Measurements from ENCODE around the gene UGT3A2.

UGT3A2 gene, protein sequence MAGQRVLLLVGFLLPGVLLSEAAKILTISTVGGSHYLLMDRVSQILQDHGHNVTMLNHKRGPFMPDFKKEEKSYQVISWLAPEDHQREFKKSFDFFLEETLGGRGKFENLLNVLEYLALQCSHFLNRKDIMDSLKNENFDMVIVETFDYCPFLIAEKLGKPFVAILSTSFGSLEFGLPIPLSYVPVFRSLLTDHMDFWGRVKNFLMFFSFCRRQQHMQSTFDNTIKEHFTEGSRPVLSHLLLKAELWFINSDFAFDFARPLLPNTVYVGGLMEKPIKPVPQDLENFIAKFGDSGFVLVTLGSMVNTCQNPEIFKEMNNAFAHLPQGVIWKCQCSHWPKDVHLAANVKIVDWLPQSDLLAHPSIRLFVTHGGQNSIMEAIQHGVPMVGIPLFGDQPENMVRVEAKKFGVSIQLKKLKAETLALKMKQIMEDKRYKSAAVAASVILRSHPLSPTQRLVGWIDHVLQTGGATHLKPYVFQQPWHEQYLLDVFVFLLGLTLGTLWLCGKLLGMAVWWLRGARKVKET
- total RNA-seq = 0 to 0.72 (median 0) reads per million in 4 experiments

DNA sequence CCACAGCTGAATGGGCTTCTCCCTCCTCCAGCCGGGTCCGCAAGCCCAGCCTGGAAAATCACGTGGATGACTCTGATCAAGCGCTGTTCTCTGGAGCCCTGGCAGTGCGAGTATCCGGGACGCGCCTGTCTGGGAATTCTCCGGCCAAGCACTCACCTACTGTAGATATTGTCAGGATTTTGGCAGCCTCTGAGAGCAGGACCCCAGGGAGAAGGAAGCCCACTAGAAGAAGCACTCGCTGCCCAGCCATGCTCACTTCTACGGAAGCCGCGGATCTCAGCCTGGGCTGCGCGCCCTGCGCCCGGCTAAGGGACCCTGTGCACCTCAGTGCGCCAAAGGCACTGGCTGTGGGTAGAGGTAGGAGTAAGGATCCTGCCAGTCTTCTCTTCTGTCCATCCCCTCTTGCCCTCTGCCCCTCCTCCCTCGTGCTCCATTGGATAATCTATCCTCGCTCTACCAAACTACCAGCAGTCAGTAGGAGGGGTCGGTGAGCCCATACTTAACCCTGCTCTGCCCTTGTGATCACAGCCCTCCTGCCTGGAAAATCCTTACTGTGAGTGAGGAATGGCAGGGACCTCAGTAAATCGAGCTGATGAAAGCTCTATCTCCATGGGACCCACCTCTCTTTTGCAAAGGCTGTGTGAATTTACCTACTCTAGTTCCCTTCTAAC is at the start of gene UGT3A2:
UGT3A2 (minus strand) TSS at position 343 of the 671 bp plus-strand sequence; CDS start at position 250, 93 bp downstream.
- no peak for DNase-seq

GRCh38 chr5:36111238-36111637 is 44.6 kb upstream of the UGT3A2 start:
- no peak for DNase-seq

- no peak for DNase-seq
Measured at GRCh38 chr5:36108758-36109460, 42.2 kb upstream of the UGT3A2 start.

- no peak for DNase-seq
Measured at GRCh38 chr5:36105819-36106218, 39.1 kb upstream of the UGT3A2 start.

GRCh38 chr5:36099748-36100147 is 33.1 kb upstream of the UGT3A2 start:
- no peak for DNase-seq

DNA sequence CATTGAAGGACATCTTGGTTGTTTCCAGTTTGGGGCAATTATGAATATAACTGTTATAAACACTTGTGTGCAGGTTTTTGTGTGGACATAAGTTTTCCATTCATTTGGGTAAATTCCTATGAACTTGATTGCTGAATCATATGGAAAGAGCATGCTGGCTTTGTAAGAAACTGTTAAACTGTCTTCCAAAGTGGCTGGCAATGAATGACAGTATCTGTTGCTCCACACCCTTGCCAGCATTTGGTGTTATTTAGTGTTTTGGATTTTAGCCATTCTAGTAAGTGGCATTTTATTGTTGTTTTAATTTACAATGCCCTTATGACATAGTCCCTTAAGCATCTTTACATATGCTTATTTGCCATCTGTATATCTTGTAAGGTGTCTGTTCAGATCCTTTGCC is 29.8 kb upstream of the UGT3A2 start:
- no peak for DNase-seq

- no peak for DNase-seq
Measured at GRCh38 chr5:36089989-36090388, 23.3 kb upstream of the UGT3A2 start.

DNA sequence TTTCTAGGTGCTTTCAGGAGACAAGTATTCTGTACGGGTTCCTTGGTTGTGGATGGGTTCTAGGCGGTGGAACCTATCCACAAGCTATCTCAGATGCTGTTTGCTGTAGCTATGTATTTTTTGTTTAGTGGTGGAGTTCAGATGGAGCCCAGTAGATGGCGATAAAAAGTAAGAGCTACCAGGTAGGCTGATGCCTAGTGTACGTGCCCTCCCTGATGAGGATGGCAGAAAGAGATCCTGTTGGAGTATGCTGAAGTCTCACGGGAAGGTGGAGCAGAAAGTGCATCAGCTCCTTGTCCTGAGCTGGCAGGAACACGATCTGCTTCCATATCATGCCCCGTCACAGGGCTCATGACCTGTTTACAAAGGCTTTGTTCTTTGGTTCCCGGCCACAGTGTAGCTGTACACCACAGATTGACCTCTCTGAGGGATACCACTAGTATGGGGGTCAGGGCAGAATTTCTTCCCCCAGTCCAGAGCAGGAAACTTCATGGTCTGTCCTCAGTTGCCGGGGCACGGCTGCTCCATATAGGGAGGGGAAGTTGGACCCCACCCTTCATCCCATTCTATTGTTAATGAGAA is 12.6 kb upstream of the UGT3A2 start:
- DNase-seq = no peak

GRCh38 chr5:36078430-36078829 is 11.7 kb upstream of the UGT3A2 start:
- no peak for DNase-seq

- no peak for DNase-seq
Measured at GRCh38 chr5:36073595-36074216, 7.0 kb upstream of the UGT3A2 start.

GRCh38 chr5:36070687-36071571 is 4.2 kb upstream of the UGT3A2 start:
- DNase-seq = no peak

- no peak for DNase-seq
Measured at GRCh38 chr5:36068751-36069281, 2.1 kb upstream of the UGT3A2 start.

DNA sequence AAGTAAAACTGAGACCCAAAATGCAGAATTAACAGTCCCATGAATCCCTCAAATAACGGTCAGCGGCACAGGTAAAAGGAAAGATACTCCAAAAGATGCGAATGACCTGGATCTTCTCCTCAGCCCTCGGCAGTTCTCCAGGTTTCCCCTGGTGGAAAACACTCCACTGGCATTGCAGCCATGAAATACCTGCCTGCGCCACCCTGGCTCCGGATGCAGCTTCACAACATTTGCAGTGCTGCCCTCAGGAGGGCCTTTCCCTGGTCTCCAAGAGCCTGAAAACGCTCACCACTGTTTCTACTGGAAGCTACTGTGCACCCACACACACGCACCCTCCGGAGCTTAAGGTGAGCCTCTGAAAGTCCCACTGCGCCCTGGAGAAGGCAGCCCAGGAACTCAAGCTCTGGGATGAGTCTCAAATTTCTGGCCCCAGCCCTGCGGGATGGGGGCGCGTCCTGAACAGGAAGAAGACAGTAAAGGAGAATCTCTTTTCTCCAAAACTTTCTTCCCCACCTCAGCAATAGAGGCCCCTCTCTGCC is 612 bp downstream of the UGT3A2 start:
- DNase-seq = no peak

GRCh38 chr5:36060420-36060887 is 6.2 kb downstream of the UGT3A2 start:
- DNase-seq = no peak

- no peak for DNase-seq
Measured at GRCh38 chr5:36059571-36060419, 6.9 kb downstream of the UGT3A2 start.

GRCh38 chr5:36058776-36059175 is 7.9 kb downstream of the UGT3A2 start:
- no peak for DNase-seq

- no peak for DNase-seq
Measured at GRCh38 chr5:36057386-36057785, 9.3 kb downstream of the UGT3A2 start.

DNA sequence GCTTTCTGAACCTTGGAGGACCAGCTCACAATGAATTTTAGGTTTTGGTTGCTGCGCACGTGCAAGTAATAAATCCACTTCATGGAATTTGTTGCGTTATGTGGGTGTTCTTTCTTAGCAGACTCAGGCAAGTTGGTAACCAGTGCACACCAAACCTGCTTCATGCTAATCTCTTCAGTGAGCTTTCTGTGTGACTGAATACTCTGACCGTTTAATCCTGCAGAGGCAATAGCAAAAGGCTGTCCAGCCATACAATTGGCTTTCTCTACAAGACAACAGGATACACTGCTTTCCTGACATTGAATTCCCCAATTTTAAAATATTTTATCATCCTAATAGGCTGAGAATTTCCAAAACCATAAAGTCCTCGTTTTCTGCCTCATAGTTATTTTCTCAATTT is 10.3 kb downstream of the UGT3A2 start:
- DNase-seq = no peak

- no peak for DNase-seq
Measured at GRCh38 chr5:36055984-36056383, 10.7 kb downstream of the UGT3A2 start.

DNA sequence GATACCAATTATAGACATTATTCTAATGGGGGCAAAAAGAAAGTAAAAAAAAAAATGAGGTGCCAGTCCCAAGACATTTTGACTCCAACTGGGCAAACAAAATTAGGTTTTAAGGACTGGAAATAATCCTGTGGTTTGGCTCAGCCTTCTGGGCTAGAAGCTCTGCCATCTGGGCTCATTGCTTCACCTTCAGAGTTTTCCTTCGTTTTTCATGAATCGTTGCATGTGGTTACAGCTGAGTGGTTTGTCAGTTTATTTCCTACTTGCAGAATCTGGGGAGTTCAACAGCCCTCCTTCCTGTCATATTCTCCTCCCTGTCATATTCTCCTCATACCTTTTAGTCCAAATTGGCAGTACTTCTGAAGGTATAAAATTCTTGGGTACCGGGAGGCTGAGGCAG is 12.0 kb downstream of the UGT3A2 start:
- DNase-seq = no peak

Measured in effector CD8-positive, alpha-beta T cell (primary cell).